HG02938 (cell line): ENCODE measurements around the gene TSPYL4.
A peak's percentile ranks its signal among the peaks of the same experiment; 100 is the strongest.

Experiments used
- ATAC-seq: cut with Tn5 transposase; IDR thresholded peaks from one replicate; pipeline ENCODE4 v1.9.1; 2021; ENCODE audit warnings: mild to moderate bottlenecking, moderate library complexity; ENCODE audit not compliant: unreplicated experiment

Gene TSPYL4

GRCh38 chr6:116271149-116271708, 17.4 kb upstream of the TSPYL4 start:
- ATAC-seq, result no peak

DNA sequence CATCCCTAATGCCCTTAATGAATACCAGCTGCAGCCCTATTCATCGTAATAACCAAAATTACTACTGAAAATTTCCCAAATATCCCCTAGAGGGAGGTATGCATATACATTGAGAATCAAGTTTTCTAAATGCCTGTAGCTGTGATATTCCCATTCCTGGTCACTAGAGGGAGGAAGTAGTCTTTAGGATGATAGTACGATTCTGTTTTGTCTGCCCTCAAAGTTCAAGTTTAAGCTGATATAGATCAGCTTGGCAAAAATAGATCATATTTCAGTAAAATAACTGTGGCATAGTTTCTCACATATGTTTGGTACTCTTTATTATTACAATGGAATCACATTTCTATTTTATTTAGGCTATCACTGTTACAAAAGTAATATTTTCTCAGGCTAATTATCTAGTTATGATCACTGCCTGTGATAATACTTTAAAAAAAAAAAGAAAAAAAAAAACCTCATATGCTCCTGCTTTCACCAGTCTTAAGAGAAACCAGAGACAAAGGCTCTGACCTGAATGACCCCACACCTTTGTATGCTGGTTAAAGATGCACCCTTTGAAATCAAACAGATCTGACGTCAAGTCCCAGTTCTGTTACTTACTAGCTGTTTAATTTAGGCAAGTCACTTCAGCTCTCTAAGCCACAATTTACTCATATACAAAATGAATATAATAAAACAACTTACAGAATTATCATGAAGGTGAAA, 14.9 kb upstream of the TSPYL4 start:
- ATAC-seq, result peak; percentile 83

DNA sequence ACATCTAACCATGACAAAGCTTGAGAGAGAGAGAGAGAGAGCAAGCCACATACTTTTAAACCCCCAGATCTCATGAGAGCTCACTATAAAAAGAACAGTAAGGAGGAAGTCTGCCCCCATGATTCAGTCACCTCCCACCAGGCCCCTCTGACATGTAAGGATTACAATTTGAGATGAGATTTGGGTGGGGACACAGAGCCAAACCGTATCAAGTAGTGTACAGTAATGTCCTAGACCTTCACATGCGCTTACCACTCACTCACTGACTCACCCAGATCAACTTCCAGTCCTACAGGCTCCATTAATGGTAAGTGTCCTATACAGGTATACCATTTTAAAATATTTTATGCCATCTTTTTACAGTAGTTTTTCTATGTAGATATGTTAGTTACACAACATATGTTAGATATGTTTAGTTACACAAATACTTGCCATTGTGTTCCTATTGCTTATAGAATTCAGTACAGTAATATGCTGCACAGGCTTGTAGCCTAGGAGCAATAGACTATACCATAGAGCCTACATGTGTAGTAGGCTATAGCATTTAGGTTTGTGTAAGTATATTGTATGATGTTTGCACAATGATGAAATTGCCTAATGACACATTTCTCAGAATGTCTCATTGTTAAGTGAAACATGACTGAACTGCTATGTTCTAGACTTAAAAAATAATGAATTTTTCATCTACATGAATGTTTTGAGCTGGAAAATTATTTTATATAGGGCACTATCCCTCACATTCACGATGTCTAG, 14.1 kb upstream of the TSPYL4 start:
- no peak for ATAC-seq

- ATAC-seq, result no peak
These were observed 12.9 kb upstream of the TSPYL4 start for GRCh38 chr6:116266803-116267202.

DNA sequence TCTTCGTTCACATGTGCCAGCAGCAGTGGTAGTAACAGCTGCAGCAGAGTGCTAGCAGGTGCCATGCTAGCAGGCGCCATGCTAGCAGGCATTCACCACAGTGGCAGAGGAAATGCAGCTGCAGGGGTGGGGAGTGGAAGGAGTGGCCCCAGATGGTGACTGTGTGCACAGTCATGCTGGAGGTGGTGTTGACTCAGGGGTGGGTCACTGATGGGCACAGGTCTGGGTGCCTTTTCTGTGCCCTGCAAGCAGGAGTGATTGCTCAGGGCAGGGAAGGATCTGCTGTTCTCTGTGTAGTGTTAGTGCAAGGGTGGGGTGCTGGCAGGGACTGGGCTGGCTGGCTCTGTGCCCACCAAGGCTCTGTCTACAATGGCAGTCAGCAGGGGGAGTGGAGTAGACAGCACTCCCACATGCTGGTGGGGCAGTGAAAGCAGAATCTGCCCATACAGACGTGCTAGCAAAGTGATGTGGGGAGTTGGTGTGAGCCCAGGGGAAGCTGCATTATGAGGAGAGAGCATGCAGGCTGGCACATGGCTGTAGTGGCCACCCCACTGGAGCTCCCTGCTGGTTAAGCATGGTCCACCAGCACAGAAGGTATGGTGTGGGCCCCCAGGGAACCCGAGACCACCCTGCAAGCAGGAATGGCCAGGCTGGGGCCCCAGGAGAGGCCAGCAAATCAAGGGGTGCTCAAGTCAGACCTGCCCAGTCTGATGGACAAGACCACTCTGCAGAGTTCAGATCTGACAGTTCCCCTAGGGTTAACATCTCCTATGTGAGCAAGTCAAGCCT, 11.4 kb upstream of the TSPYL4 start:
- ATAC-seq, result no peak

DNA sequence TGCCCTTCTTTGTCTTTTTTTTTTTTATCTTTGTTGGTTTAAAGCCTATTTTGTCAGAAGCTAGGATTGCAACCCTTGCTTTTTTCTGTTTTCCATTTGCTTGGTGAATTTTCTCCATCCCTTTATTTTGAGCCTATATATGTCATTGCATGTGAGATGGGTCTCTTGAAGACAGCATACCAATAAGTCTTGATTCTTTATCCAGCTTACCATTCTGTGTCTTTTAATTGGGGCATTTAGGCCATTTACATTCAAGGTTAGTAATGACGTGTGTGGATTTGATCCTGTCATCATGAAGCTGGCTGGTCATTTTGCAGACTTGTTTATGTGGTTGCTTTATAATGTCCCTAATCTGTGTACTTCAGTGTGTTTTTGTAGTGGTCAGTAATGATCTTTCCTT, 9.5 kb upstream of the TSPYL4 start:
- no peak for ATAC-seq

DNA sequence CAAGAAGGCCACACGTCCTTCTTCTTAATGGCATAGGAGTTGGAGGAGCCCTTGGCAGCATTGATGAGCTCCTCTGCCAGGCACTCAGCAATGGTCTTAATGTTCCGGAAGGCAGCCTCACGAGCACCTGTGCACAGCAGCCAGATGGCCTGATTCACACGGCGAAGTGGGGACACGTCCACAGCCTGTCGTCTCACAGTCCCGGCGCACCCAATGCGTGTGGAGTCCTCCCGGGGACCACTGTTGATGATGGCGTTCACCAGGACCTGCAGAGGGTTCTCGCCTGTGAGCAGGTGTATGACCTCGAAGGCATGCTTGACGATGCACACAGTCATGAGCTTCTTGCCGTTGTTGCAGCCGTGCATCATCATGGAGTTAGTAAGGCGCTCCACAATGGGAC, 4.6 kb upstream of the TSPYL4 start:
- no peak for ATAC-seq

- no peak for ATAC-seq
These were observed 2.8 kb upstream of the TSPYL4 start for GRCh38 chr6:116256694-116257093.

DNA sequence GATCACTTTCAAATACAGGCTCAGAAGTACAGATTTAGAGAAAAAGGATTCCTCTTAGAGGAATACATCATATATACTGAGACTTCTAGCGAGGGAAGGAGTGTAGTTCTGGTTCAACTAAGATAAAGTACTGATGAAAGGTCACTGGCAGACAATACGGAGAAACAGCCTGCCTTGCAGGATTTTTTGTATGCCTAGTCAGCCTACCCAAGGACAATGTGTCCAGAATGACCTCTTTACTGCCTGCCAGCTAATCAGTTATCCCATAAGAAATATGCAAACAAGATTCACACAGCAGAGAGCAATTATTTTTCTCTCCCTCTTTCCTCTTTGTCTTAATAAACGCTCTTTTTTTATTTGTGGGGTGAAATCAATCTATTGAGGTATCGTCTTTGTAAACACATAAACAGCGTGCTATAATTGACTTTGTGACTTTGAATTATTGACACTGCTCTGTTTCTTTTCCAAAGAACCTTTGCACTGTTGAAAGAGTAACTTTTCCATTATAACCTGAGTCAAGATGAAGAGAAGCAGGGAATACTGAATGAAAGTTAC, 1.4 kb upstream of the TSPYL4 start:
- no peak for ATAC-seq

GRCh38 chr6:116254297-116255056, 602 bp upstream of the TSPYL4 start:
- peak; percentile 33 for ATAC-seq

DNA sequence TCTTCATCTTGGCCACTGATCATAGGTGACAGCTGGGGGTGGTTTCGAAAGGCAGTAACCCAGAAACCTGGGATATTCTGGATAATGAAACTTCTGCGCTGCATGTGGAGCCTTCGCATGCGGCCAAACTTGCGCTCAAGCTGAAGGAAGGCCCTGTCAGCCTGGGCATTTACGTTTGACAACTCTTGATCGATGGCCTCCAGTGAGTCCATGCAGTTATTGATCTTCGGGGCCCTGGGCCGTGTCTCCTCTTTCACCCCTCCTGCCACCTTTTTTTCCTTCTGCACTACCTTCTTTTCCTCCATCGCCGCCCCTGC, 729 bp downstream of the TSPYL4 start:
- ATAC-seq, result no peak

- no peak for ATAC-seq
These were observed 2.1 kb downstream of the TSPYL4 start for GRCh38 chr6:116251568-116252384.

DNA sequence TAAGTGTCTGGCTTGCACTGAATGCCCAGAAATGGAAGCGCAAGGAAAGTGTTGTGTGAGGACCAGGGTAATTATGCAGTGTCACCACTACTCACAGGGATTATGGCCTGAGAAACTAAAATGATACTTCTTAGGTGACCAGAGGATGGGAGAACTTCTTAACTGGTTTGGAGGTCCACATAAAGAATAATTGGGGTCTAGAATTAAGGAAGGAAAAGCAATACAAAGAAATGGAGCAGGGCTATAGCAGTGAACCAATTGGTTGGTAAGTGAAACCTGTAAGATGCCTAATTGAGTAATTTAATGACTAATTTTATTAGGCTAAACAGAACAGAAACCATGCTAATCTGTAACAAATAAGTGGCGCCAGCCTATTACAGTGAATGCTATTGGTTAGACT, 5.3 kb downstream of the TSPYL4 start:
- no peak for ATAC-seq

GRCh38 chr6:116247285-116247684, 6.6 kb downstream of the TSPYL4 start:
- ATAC-seq, result no peak

- ATAC-seq, result no peak
These were observed 7.8 kb downstream of the TSPYL4 start for GRCh38 chr6:116246089-116246488.

DNA sequence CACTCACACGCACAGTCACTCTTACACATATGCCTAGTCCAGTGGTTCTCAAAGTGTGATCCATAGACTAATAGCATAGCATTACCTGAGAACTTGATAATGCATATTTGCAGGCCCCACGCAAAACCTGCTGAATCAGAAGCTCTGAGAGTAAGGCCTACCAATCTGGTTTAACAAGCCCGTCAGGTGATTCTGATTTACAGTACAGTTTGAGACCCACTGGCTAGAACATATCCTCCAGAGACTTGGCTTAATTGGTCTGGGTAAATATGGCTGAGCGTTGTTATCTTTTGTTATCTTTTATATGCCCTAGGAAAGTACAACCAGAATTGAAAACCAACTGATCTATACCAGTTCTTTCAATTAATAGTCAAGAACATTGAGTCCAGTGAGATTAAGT, 9.6 kb downstream of the TSPYL4 start:
- ATAC-seq, result no peak

DNA sequence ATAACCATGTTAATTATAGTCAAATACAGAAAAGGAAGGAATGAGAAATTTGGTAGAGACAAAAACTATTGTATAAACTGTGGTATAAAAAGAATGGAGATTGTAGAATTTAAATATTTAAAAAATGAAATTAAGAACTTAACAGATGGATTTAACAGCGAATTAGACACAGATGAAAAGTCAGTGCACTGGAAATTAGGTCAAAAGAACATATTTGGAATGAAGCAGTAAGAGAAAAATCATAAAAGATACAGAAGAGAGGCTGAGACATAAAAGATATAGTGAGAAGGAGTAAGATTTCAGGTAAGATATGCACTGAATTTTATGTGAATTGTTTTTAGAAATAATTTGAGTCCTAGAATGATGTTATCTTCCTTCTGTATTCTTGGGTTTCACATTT, 14.0 kb downstream of the TSPYL4 start:
- ATAC-seq, result no peak

DNA sequence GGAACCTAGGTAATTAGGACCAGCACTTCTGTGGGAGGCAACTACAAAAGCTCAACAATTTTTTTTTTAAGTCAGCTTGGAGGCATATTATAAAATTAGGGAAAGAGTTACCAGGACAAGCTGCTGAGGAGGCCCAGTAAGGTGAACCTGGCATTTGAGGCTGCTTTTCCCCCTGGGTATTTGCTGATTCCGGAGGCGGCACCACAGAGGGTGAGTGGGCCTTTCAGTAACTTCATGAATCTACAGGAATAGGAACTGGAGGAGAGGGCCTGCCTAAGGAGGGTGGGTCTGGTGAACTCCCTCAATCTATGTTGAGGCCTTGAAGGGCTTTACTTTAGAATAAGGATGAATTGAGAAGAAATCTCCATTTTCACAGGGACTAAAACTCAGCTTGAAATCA, 14.6 kb downstream of the TSPYL4 start:
- no peak for ATAC-seq

DNA sequence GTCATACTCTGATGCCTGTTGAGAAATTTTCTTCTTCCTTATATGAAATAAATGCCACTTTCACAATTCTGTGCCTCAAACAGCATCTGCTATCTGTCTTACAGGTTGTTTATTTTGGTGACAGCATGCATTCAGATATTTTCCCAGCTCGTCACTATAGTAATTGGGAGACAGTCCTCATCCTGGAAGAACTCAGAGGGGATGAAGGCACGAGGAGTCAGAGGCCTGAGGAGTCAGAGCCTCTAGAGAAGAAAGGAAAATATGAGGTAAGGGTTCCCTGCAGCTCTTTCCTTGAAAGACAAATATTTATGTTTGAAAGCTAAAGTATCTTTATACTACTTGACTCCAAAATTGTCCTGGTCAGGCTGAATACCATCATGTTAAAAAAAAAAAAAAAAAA, 15.8 kb downstream of the TSPYL4 start:
- ATAC-seq, result no peak

DNA sequence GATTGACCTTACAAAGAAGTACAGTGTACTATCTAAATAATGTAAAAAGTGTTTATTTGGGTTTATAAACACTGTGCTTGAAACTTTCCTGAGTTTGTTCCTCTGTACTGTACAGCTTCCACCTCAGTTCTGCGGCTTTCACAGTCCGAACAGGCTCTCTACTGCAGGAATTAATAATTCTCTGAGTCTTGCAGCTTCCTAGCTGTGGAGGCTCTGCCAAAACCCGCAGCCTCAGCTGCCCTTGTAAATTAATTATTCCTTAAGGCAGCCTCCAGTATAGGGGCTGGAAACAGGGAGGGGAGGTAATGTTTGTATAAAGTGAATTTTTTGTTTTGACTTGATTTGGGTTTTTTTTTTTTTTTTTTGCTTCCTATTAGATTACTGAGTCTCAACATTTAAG, 19.2 kb downstream of the TSPYL4 start:
- no peak for ATAC-seq
